Progenitor cell of endocrine pancreas (in vitro differentiated cells): ENCODE measurements around the gene DNAAF8. TPM values are rescaled to one million over a fixed set of nuclear protein-coding genes. Genes with fewer than 3 reads are reported as not detected.

Experiments used
- DNase-seq: peaks from one replicate; pipeline ENCODE4 v3.0.0; 2021; ENCODE audit warnings: low spot score; ENCODE audit not compliant: unreplicated experiment
- H3K27ac Mint-ChIP-seq: 2 replicates; pipeline ENCODE4 v1.8.0; 2021; ENCODE audit warnings: mild to moderate bottlenecking, moderate library complexity, mixed read lengths
- H3K27me3 Mint-ChIP-seq: 2 replicates; pipeline ENCODE4 v1.8.0; 2021; ENCODE audit warnings: mixed read lengths
- H3K36me3 Mint-ChIP-seq: 2 replicates; pipeline ENCODE4 v1.8.0; 2022; ENCODE audit warnings: mixed read lengths; ENCODE audit not compliant: insufficient read depth
- H3K4me1 Mint-ChIP-seq: 2 replicates; pipeline ENCODE4 v1.8.0; 2021; ENCODE audit warnings: low read depth, mixed read lengths
- H3K4me3 Mint-ChIP-seq: 2 replicates; pipeline ENCODE4 v1.8.0; 2021; ENCODE audit warnings: low read depth, mild to moderate bottlenecking, moderate library complexity, mixed read lengths
- H3K9me3 Mint-ChIP-seq: 2 replicates; pipeline ENCODE4 v1.8.0; 2021; ENCODE audit warnings: low read depth, mixed read lengths
- CTCF ChIP-seq: fragments of 200-600 bp; sonication (generic); IDR thresholded peaks from one replicate; pipeline ENCODE4 v1.5.0; 2021; ENCODE audit warnings: antibody characterized with exemption, mild to moderate bottlenecking; ENCODE audit not compliant: unreplicated experiment
- total RNA-seq: library from RNA; stranded (reverse); gene quantifications from 2 replicates; pipeline ENCODE4 v1.2.1, GENCODE V29; 2021

The DNAAF8 gene
- total RNA-seq, 1 donor from 2014 or later = 1.1 TPM

- H3K9me3 Mint-ChIP-seq = no peaks in the 10 kb centered on the region
- no peak for DNase-seq
- H3K27me3 Mint-ChIP-seq = no peaks in the 10 kb centered on the region
- no peak for TF ChIP-seq CTCF
- no peak overlapping the region for H3K4me3 Mint-ChIP-seq
- peaks cover 16% of the 10 kb centered on the region for H3K36me3 Mint-ChIP-seq
- no peaks in the 10 kb centered on the region for H3K4me1 Mint-ChIP-seq
- peak overlapping the region; percentile 4 for H3K27ac Mint-ChIP-seq
Observed at GRCh38 chr16:4718466-4718865, 15.9 kb upstream of the DNAAF8 start.

- Mint-ChIP-seq H3K9me3 (no peaks in the 10 kb centered on the region), H3K27me3 (no peaks in the 10 kb centered on the region), H3K4me1 (no peaks in the 10 kb centered on the region), H3K4me3 (no peak overlapping the region), H3K27ac (no peak overlapping the region), H3K36me3 (peaks cover 10% of the 10 kb centered on the region)
- TF ChIP-seq CTCF = no peak
- DNase-seq = no peak
Observed at GRCh38 chr16:4723071-4723767, 11.1 kb upstream of the DNAAF8 start.

GRCh38 chr16:4724661-4725270 lies 9.6 kb upstream of the DNAAF8 start:
- no peak for DNase-seq
- Mint-ChIP-seq H3K4me1 (no peaks in the 10 kb centered on the region), H3K27me3 (no peaks in the 10 kb centered on the region)

GRCh38 chr16:4726616-4727015 lies 7.7 kb upstream of the DNAAF8 start:
- no peak for DNase-seq
- Mint-ChIP-seq H3K4me3 (no peak overlapping the region), H3K27me3 (no peaks in the 10 kb centered on the region), H3K36me3 (peaks cover 13% of the 10 kb centered on the region), H3K9me3 (no peaks in the 10 kb centered on the region), H3K27ac (no peak overlapping the region), H3K4me1 (no peaks in the 10 kb centered on the region)
- TF ChIP-seq CTCF = no peak

More at GRCh38 chr16:4724661-4725270, 9.6 kb upstream of the DNAAF8 start:
- Mint-ChIP-seq H3K9me3 (no peaks in the 10 kb centered on the region), H3K4me3 (no peak overlapping the region), H3K27ac (no peak overlapping the region), H3K36me3 (peaks cover 11% of the 10 kb centered on the region)
- no peak for TF ChIP-seq CTCF

- H3K4me3 Mint-ChIP-seq = no peak overlapping the region
- H3K27me3 Mint-ChIP-seq = no peaks in the 10 kb centered on the region
- peak overlapping the region; percentile 39 for H3K27ac Mint-ChIP-seq
Observed at GRCh38 chr16:4728676-4729075, 5.7 kb upstream of the DNAAF8 start.

More at GRCh38 chr16:4728676-4729075, 5.7 kb upstream of the DNAAF8 start:
- Mint-ChIP-seq H3K9me3 (no peaks in the 10 kb centered on the region), H3K4me1 (peaks cover 6% of the 10 kb centered on the region), H3K36me3 (peaks cover 9% of the 10 kb centered on the region)
- no peak for TF ChIP-seq CTCF
- no peak for DNase-seq
